SK-N-MC (cell line): ENCODE measurements around the gene LRRC61.

Experiments used
- EZH2 ChIP-seq: fragments of 200-600 bp; sonication (generic); IDR thresholded peaks from one replicate; pipeline ENCODE4 v1.6.1; 2017; ENCODE audit warnings: antibody characterized with exemption
- FOXP2 ChIP-seq: optimal IDR thresholded peaks from 2 replicates; pipeline ENCODE3; 2011; ENCODE audit warnings: mild to moderate bottlenecking, moderate library complexity; ENCODE audit not compliant: insufficient read depth; ENCODE audit errors: extremely low read length, control extremely low read depth
- POLR2AphosphoS5 ChIP-seq: IDR thresholded peaks from 2 replicates; pipeline ENCODE4 v1.6.1; 2012; ENCODE audit warnings: mild to moderate bottlenecking, low read depth, low read length, borderline replicate concordance

DNA sequence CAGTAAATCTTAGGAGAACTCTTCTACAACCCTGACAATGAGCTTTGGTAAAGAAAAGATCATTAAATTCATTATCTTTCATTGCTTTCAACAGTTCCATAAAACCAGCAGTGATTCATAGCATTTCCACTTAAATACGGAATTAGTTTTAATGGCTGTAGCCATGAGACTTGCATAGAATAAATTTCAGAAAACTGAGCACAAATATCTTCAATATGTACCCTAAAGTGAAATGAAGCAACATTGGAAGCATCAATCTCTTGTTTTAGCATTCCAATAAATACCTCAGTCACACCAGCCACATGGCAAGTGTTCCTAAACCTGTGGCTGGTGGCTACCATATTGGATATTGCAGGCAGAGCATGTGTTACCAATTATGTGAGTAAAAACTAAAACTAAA, 21.9 kb downstream of the LRRC61 start:
- no peak for TF ChIP-seq EZH2
- TF ChIP-seq POLR2AphosphoS5: no peak
- no peak for TF ChIP-seq FOXP2
